HepG2 (cell line): ENCODE measurements around the gene MYO7A. TPM values are rescaled to one million over a fixed set of nuclear protein-coding genes. Genes with fewer than 3 reads are reported as not detected.
A peak's percentile ranks its signal among the peaks of the same experiment; 100 is the strongest.

ENCODE experiments used
- BORCS8-MEF2B ChIP-seq: sonication (generic); formaldehyde crosslinking; IDR thresholded peaks from 2 replicates; pipeline ENCODE4 v1.8.0; 2022; ENCODE audit warnings: mild to moderate bottlenecking, missing genetic modification reagents
- DPF2 ChIP-seq: sonication (generic); formaldehyde crosslinking; IDR thresholded peaks from 2 replicates; pipeline ENCODE4 v1.4.0; 2020; ENCODE audit warnings: mild to moderate bottlenecking, low read depth, missing genetic modification reagents, borderline replicate concordance
- NCOA2 ChIP-seq: sonication (generic); formaldehyde crosslinking; IDR thresholded peaks from 2 replicates; pipeline ENCODE4 v1.8.0; 2022; ENCODE audit warnings: inconsistent platforms
- SMAD9 ChIP-seq: sonication (generic); formaldehyde crosslinking; IDR thresholded peaks from 2 replicates; pipeline ENCODE4 v1.5.1; 2020; ENCODE audit warnings: mild to moderate bottlenecking, missing genetic modification reagents
- SOX5 ChIP-seq: IDR thresholded peaks from 2 replicates; pipeline ENCODE4 v1.6.1; 2016; ENCODE audit warnings: borderline replicate concordance
- ZNF260 ChIP-seq: sonication (generic); formaldehyde crosslinking; IDR thresholded peaks from 2 replicates; pipeline ENCODE4 v1.4.0; 2020; ENCODE audit warnings: missing genetic modification reagents, low read depth, mild to moderate bottlenecking, borderline replicate concordance
- ZNF329 ChIP-seq: sonication (generic); formaldehyde crosslinking; IDR thresholded peaks from 2 replicates; pipeline ENCODE4 v1.9.0; 2021; ENCODE audit warnings: low read depth, mild to moderate bottlenecking, missing genetic modification reagents
- ZNF724P ChIP-seq: sonication (generic); formaldehyde crosslinking; IDR thresholded peaks from 2 replicates; pipeline ENCODE4 v1.8.0; 2022; ENCODE audit warnings: missing genetic modification reagents, borderline replicate concordance
- polyA plus RNA-seq, 8 experiments: library from polyadenylated mRNA; depleted of rRNA in 3 of 8; stranded (reverse) in 7 of 8; unstranded in 1 of 8; fragments of >200 nt; fragmentation: Illumina TruSeq in 4 of 8; extraction: Trizol in 4 of 8; gene quantifications; 2 replicates each; pipeline versions ENCODE4 v1.2.1 to v1.2.3, GENCODE V29; 2011 to 2016; ENCODE audit warnings: low read depth in 4 of 8, missing spikeins in 1 of 8, mixed read lengths in 1 of 8; ENCODE audit not compliant: insufficient read depth in 1 of 8
- total RNA-seq, 5 experiments: library from RNA; depleted of rRNA; stranded (reverse); fragments of >200 nt; fragmentation: Illumina TruSeq; extraction: Trizol; gene quantifications; 2 replicates each; pipeline ENCODE4 v1.2.3, GENCODE V29; 2016; ENCODE audit warnings: low read depth in 1 of 5
- TF ChIP-seq, protein P1 (sequence below): sonication (generic); formaldehyde crosslinking; IDR thresholded peaks from 2 replicates; pipeline ENCODE4 v1.8.1; 2022; ENCODE audit warnings: mild to moderate bottlenecking, missing genetic modification reagents
- TF ChIP-seq, protein P2 (sequence below): IDR thresholded peaks from 2 replicates; pipeline ENCODE4 v1.6.1; 2016; ENCODE audit warnings: low read depth
- TF ChIP-seq, protein P3 (sequence below): sonication (generic); formaldehyde crosslinking; IDR thresholded peaks from 2 replicates; pipeline ENCODE4 v1.4.0; 2020; ENCODE audit warnings: missing genetic modification reagents
- TF ChIP-seq, protein P4 (sequence below): IDR thresholded peaks from 2 replicates; pipeline ENCODE4 v1.6.1; 2016; ENCODE audit warnings: missing genetic modification reagents, missing compliant biosample characterization
- TF ChIP-seq, protein P5 (sequence below): sonication (generic); formaldehyde crosslinking; IDR thresholded peaks from 2 replicates; pipeline ENCODE4 v1.5.0; 2020; ENCODE audit warnings: missing genetic modification reagents
- TF ChIP-seq, protein P6 (sequence below): sonication (generic); formaldehyde crosslinking; IDR thresholded peaks from 2 replicates; pipeline ENCODE4 v1.4.0; 2020; ENCODE audit warnings: missing genetic modification reagents
- TF ChIP-seq, protein P7 (sequence below): sonication (generic); formaldehyde crosslinking; IDR thresholded peaks from 2 replicates; pipeline ENCODE4 v1.8.0; 2022; ENCODE audit warnings: mild to moderate bottlenecking, missing genetic modification reagents, borderline replicate concordance

The MYO7A gene
- total and polyA plus RNA-seq, 2 of the 13 experiments (the other 11 are each of a cell fraction or from before 2014, with no cell fraction given): 7.5 to 10.0 TPM

DNA sequence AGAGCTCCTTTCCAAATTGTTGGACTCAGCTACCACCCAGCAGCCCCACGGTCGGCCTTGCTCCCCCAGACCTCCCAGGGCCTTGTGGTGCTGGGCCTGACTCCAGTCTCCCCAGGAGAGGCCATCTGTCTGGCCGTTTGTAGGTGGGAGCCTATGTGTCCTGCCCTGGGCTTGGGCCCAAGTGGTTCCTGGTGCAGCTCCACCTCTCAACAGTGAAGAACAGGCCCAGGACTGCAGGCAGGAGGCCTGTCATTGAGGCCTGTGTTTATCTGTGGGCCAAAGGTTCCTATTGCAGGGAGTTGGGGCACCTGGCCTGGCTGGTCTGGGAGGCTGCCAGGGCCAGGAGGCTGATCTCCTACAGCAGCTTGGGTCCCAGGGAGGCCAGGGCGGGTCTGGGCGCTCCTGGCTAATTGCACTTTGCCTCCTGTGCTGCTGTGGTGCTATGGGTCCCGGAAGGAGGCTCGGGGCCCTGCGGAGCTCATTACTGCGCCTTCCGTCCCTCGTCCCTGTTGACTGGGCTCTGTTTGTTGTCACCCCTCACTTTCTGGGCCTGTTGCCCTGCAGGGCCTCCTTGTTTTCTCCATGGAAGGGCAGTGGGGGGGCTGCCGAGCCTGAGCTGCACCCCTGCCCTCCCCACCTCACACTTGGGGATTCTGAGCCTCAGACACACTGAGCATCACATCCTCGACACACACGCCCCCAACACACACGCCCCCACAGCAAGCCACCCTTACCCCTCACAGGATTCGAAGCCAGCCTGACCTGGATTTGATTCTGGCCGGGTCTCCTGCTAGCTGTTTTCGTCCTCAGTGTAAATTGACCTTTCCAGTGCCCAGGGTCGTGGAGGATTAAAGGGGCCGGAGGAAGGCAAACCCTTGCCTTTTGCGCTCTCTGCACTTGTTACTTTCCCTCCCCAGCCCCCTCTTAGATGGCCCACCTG is 32.2 kb upstream of the MYO7A start (continued):
- TF ChIP-seq, protein P1, sequence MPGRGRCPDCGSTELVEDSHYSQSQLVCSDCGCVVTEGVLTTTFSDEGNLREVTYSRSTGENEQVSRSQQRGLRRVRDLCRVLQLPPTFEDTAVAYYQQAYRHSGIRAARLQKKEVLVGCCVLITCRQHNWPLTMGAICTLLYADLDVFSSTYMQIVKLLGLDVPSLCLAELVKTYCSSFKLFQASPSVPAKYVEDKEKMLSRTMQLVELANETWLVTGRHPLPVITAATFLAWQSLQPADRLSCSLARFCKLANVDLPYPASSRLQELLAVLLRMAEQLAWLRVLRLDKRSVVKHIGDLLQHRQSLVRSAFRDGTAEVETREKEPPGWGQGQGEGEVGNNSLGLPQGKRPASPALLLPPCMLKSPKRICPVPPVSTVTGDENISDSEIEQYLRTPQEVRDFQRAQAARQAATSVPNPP (CRISPR knock-in tag): no peak
- no peak for TF ChIP-seq SMAD9 (CRISPR knock-in tag)
- no peak for TF ChIP-seq ZNF329 (CRISPR knock-in tag)
- TF ChIP-seq ZNF724P (CRISPR knock-in tag): no peak
- TF ChIP-seq, protein P2, sequence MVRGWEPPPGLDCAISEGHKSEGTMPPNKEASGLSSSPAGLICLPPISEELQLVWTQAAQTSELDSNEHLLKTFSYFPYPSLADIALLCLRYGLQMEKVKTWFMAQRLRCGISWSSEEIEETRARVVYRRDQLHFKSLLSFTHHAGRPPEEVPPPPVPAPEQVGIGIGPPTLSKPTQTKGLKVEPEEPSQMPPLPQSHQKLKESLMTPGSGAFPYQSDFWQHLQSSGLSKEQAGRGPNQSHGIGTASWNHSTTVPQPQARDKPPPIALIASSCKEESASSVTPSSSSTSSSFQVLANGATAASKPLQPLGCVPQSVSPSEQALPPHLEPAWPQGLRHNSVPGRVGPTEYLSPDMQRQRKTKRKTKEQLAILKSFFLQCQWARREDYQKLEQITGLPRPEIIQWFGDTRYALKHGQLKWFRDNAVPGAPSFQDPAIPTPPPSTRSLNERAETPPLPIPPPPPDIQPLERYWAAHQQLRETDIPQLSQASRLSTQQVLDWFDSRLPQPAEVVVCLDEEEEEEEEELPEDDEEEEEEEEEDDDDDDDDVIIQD (CRISPR knock-in tag): no peak
- TF ChIP-seq, protein P3, sequence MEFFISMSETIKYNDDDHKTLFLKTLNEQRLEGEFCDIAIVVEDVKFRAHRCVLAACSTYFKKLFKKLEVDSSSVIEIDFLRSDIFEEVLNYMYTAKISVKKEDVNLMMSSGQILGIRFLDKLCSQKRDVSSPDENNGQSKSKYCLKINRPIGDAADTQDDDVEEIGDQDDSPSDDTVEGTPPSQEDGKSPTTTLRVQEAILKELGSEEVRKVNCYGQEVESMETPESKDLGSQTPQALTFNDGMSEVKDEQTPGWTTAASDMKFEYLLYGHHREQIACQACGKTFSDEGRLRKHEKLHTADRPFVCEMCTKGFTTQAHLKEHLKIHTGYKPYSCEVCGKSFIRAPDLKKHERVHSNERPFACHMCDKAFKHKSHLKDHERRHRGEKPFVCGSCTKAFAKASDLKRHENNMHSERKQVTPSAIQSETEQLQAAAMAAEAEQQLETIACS (CRISPR knock-in tag): no peak
- TF ChIP-seq DPF2 (CRISPR knock-in tag): no peak; the same call in 1 of the 2 replicates
- TF ChIP-seq, protein P4, sequence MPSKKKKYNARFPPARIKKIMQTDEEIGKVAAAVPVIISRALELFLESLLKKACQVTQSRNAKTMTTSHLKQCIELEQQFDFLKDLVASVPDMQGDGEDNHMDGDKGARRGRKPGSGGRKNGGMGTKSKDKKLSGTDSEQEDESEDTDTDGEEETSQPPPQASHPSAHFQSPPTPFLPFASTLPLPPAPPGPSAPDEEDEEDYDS: peak; percentile 45; the same call in 1 of the 2 replicates
- TF ChIP-seq, protein P5, sequence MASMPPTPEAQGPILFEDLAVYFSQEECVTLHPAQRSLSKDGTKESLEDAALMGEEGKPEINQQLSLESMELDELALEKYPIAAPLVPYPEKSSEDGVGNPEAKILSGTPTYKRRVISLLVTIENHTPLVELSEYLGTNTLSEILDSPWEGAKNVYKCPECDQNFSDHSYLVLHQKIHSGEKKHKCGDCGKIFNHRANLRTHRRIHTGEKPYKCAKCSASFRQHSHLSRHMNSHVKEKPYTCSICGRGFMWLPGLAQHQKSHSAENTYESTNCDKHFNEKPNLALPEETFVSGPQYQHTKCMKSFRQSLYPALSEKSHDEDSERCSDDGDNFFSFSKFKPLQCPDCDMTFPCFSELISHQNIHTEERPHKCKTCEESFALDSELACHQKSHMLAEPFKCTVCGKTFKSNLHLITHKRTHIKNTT (CRISPR knock-in tag): no peak
- TF ChIP-seq SOX5 (CRISPR knock-in tag): peak; percentile 51; the same call in 1 of the 2 replicates
- no peak for TF ChIP-seq ZNF260 (CRISPR knock-in tag)
- no peak for TF ChIP-seq BORCS8-MEF2B (CRISPR knock-in tag)
- TF ChIP-seq, protein P6, sequence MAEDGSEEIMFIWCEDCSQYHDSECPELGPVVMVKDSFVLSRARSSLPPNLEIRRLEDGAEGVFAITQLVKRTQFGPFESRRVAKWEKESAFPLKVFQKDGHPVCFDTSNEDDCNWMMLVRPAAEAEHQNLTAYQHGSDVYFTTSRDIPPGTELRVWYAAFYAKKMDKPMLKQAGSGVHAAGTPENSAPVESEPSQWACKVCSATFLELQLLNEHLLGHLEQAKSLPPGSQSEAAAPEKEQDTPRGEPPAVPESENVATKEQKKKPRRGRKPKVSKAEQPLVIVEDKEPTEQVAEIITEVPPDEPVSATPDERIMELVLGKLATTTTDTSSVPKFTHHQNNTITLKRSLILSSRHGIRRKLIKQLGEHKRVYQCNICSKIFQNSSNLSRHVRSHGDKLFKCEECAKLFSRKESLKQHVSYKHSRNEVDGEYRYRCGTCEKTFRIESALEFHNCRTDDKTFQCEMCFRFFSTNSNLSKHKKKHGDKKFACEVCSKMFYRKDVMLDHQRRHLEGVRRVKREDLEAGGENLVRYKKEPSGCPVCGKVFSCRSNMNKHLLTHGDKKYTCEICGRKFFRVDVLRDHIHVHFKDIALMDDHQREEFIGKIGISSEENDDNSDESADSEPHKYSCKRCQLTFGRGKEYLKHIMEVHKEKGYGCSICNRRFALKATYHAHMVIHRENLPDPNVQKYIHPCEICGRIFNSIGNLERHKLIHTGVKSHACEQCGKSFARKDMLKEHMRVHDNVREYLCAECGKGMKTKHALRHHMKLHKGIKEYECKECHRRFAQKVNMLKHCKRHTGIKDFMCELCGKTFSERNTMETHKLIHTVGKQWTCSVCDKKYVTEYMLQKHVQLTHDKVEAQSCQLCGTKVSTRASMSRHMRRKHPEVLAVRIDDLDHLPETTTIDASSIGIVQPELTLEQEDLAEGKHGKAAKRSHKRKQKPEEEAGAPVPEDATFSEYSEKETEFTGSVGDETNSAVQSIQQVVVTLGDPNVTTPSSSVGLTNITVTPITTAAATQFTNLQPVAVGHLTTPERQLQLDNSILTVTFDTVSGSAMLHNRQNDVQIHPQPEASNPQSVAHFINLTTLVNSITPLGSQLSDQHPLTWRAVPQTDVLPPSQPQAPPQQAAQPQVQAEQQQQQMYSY (CRISPR knock-in tag): no peak
- TF ChIP-seq, protein P7, sequence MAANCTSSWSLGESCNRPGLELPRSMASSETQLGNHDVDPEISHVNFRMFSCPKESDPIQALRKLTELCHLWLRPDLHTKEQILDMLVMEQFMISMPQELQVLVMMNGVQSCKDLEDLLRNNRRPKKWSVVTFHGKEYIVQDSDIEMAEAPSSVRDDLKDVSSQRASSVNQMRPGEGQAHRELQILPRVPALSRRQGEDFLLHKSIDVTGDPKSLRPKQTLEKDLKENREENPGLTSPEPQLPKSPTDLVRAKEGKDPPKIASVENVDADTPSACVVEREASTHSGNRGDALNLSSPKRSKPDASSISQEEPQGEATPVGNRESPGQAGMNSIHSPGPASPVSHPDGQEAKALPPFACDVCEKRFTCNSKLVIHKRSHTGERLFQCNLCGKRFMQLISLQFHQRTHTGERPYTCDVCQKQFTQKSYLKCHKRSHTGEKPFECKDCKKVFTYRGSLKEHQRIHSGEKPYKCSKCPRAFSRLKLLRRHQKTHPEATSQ (CRISPR knock-in tag): 0 out of 2 replicates have a peak, but pooled peaks have one; percentile 56
- peak; percentile 66 for TF ChIP-seq NCOA2 (CRISPR knock-in tag)
